NCI-H2107 treated with DMSO at 0.1 percent for 48 hours (cell line): ENCODE measurements around the gene PTPRG.

Experiments
- DNase-seq: peaks from one replicate; lab custom pipeline; 2025; ENCODE audit not compliant: unreplicated experiment; lab: John Stamatoyannopoulos, UW

PTPRG gene

GRCh38 chr3:61583890-61584875 is 22.8 kb downstream of the PTPRG start:
- no peak for DNase-seq

- no peak for DNase-seq
Measured at GRCh38 chr3:61589856-61590255, 28.5 kb downstream of the PTPRG start.

GRCh38 chr3:61591300-61591699 is 29.9 kb downstream of the PTPRG start:
- no peak for DNase-seq

GRCh38 chr3:61593446-61594029 is 32.2 kb downstream of the PTPRG start:
- DNase-seq = no peak

- DNase-seq = no peak
Measured at GRCh38 chr3:61594144-61594963, 33.0 kb downstream of the PTPRG start.

GRCh38 chr3:61594964-61595285 is 33.6 kb downstream of the PTPRG start:
- DNase-seq = no peak

- no peak for DNase-seq
Measured at GRCh38 chr3:61595288-61595687, 33.9 kb downstream of the PTPRG start.

GRCh38 chr3:61595826-61596225 is 34.5 kb downstream of the PTPRG start:
- no peak for DNase-seq

- no peak for DNase-seq
Measured at GRCh38 chr3:61597906-61598305, 36.5 kb downstream of the PTPRG start.

GRCh38 chr3:61600195-61600594 is 38.8 kb downstream of the PTPRG start:
- no peak for DNase-seq

GRCh38 chr3:61601831-61602230 is 40.5 kb downstream of the PTPRG start:
- DNase-seq = no peak

- DNase-seq = no peak
Measured at GRCh38 chr3:61602466-61602865, 41.1 kb downstream of the PTPRG start.

- no peak for DNase-seq
Measured at GRCh38 chr3:61605589-61606175, 44.3 kb downstream of the PTPRG start.

- DNase-seq = no peak
Measured at GRCh38 chr3:61606196-61606595, 44.8 kb downstream of the PTPRG start.

- DNase-seq = no peak
Measured at GRCh38 chr3:61608072-61608471, 46.7 kb downstream of the PTPRG start.

GRCh38 chr3:61608711-61609110 is 47.3 kb downstream of the PTPRG start:
- DNase-seq = no peak

GRCh38 chr3:61610316-61610715 is 48.9 kb downstream of the PTPRG start:
- no peak for DNase-seq

GRCh38 chr3:61612211-61613194 is 51.1 kb downstream of the PTPRG start:
- no peak for DNase-seq

GRCh38 chr3:61613666-61614065 is 52.3 kb downstream of the PTPRG start:
- no peak for DNase-seq

- no peak for DNase-seq
Measured at GRCh38 chr3:61615643-61616042, 54.3 kb downstream of the PTPRG start.
